ENCODE measurements around the gene CCDC106. TPM values are rescaled to one million over a fixed set of nuclear protein-coding genes. Genes with fewer than 3 reads are reported as not detected.
A peak's percentile ranks its signal among the peaks of the same experiment; 100 is the strongest.

The CCDC106 gene
- polyA plus RNA-seq, 1 donor, result 11.6 TPM

- Histone ChIP-seq H3K36me3 (ENCODE audit: control insufficient read depth, insufficient read depth, low read length) (peaks cover 66% of the 10 kb centered on the region), H3K4me1 (ENCODE audit: control insufficient read depth, insufficient read depth, low read length) (peaks cover 14% of the 10 kb centered on the region), H3K27me3 (ENCODE audit: control insufficient read depth, insufficient read depth, low read length) (no peaks in the 10 kb centered on the region), H3K4me3 (ENCODE audit: low read length) (no peak overlapping the region), H3K27ac (ENCODE audit: low read length) (no peak overlapping the region), H3K9me3 (ENCODE audit: control insufficient read depth, low read depth, low read length) (no peaks in the 10 kb centered on the region)
- WGBS (ENCODE audit: insufficient coverage, low lambda C conversion rate), result no CpG with 5 or more reads among the region's 17 CpGs
- no peak for DNase-seq
Measured at GRCh38 chr19:55698256-55698655, 50.2 kb downstream of the CCDC106 start.

GRCh38 chr19:55699221-55699620 lies 51.2 kb downstream of the CCDC106 start:
- H3K27me3 ChIP-seq (ENCODE audit: control insufficient read depth, insufficient read depth, low read length), result no peaks in the 10 kb centered on the region
- WGBS (ENCODE audit: insufficient coverage, low lambda C conversion rate), result no CpG with 5 or more reads among the region's 11 CpGs
- DNase-seq, result no peak
- peaks cover 10% of the 10 kb centered on the region for H3K4me1 ChIP-seq (ENCODE audit: control insufficient read depth, insufficient read depth, low read length)
- peaks cover 4% of the 10 kb centered on the region for H3K9me3 ChIP-seq (ENCODE audit: control insufficient read depth, low read depth, low read length)
- no peak overlapping the region for H3K4me3 ChIP-seq (ENCODE audit: low read length)
- H3K27ac ChIP-seq (ENCODE audit: low read length), result no peak overlapping the region
- peaks cover 56% of the 10 kb centered on the region for H3K36me3 ChIP-seq (ENCODE audit: control insufficient read depth, insufficient read depth, low read length)

- DNase-seq, result no peak
- WGBS (ENCODE audit: insufficient coverage, low lambda C conversion rate), result no CpG with 5 or more reads among the region's 12 CpGs
- Histone ChIP-seq H3K9me3 (ENCODE audit: control insufficient read depth, low read depth, low read length) (peaks cover 4% of the 10 kb centered on the region), H3K27me3 (ENCODE audit: control insufficient read depth, insufficient read depth, low read length) (no peaks in the 10 kb centered on the region), H3K4me1 (ENCODE audit: control insufficient read depth, insufficient read depth, low read length) (peaks cover 10% of the 10 kb centered on the region), H3K36me3 (ENCODE audit: control insufficient read depth, insufficient read depth, low read length) (peaks cover 45% of the 10 kb centered on the region), H3K4me3 (ENCODE audit: low read length) (no peak overlapping the region), H3K27ac (ENCODE audit: low read length) (no peak overlapping the region)
Measured at GRCh38 chr19:55700813-55701212, 52.8 kb downstream of the CCDC106 start.

GRCh38 chr19:55702131-55702627 lies 54.2 kb downstream of the CCDC106 start:
- peaks cover 10% of the 10 kb centered on the region for H3K4me1 ChIP-seq (ENCODE audit: control insufficient read depth, insufficient read depth, low read length)
- no peak overlapping the region for H3K4me3 ChIP-seq (ENCODE audit: low read length)
- peak; percentile 49 to 80 for DNase-seq
- no peaks in the 10 kb centered on the region for H3K27me3 ChIP-seq (ENCODE audit: control insufficient read depth, insufficient read depth, low read length)
- H3K27ac ChIP-seq (ENCODE audit: low read length), result peak overlapping the region; percentile 41
- H3K9me3 ChIP-seq (ENCODE audit: control insufficient read depth, low read depth, low read length), result peaks cover 4% of the 10 kb centered on the region
- peaks cover 32% of the 10 kb centered on the region for H3K36me3 ChIP-seq (ENCODE audit: control insufficient read depth, insufficient read depth, low read length)
- WGBS (ENCODE audit: insufficient coverage, low lambda C conversion rate), result no CpG with 5 or more reads among the region's 13 CpGs

Other genes starting within 250 kb of the CCDC106 start
- 29.9 TPM for gene UBE2S, start 240.4 kb upstream of the CCDC106 start, polyA plus RNA-seq
- 1.1 TPM for gene SHISA7, start 204.9 kb upstream of the CCDC106 start, polyA plus RNA-seq
- gene ISOC2, start 186.6 kb upstream of the CCDC106 start, polyA plus RNA-seq, result 30.4 TPM
- not detected for gene C19orf85, start 183.5 kb upstream of the CCDC106 start, polyA plus RNA-seq
- 5.6 TPM for gene ZNF628, start 171.6 kb upstream of the CCDC106 start, polyA plus RNA-seq
- gene NAT14, start 163.0 kb upstream of the CCDC106 start, polyA plus RNA-seq, result 14.0 TPM
- 4.0 TPM for gene SSC5D, start 159.8 kb upstream of the CCDC106 start, polyA plus RNA-seq
- gene SBK2, start 111.1 kb upstream of the CCDC106 start, polyA plus RNA-seq, result 0.66 TPM
- 0.15 TPM for gene SBK3, start 102.7 kb upstream of the CCDC106 start, polyA plus RNA-seq
- gene ZNF579, start 67.4 kb upstream of the CCDC106 start, polyA plus RNA-seq, result 14.9 TPM
- gene FIZ1, start 48.7 kb upstream of the CCDC106 start, polyA plus RNA-seq, result 13.9 TPM
- gene ZNF524, start 47.9 kb upstream of the CCDC106 start, polyA plus RNA-seq, result 18.9 TPM
- 10.4 TPM for gene ZNF865, start 42.6 kb upstream of the CCDC106 start, polyA plus RNA-seq
- gene ZNF784, start 23.6 kb upstream of the CCDC106 start, polyA plus RNA-seq, result 15.6 TPM
- 31.3 TPM for gene ZNF580, start 7.2 kb upstream of the CCDC106 start, polyA plus RNA-seq
- 29.1 TPM for gene ZNF581, start 4.6 kb upstream of the CCDC106 start, polyA plus RNA-seq
- gene U2AF2, start 6.8 kb downstream of the CCDC106 start, polyA plus RNA-seq, result 167 TPM
- gene EPN1, start 27.0 kb downstream of the CCDC106 start, polyA plus RNA-seq, result 153 TPM
- not detected for gene NLRP9, start 90.2 kb downstream of the CCDC106 start, polyA plus RNA-seq
- 0.15 TPM for gene RFPL4A, start 110.9 kb downstream of the CCDC106 start, polyA plus RNA-seq
- not detected for gene RFPL4AL1, start 120.9 kb downstream of the CCDC106 start, polyA plus RNA-seq
- gene NLRP11, start 183.8 kb downstream of the CCDC106 start, polyA plus RNA-seq, result 0.04 TPM
- not detected for gene NLRP4, start 188.3 kb downstream of the CCDC106 start, polyA plus RNA-seq